HG02678 (cell line): Measurements from ENCODE around the gene BSPH1.
"Not testable (repeated sequence)": the region's sequence is repeated elsewhere in the genome, so short reads cannot be mapped to it uniquely, and the experiment has no call there.

ENCODE experiments used
- ATAC-seq: cut with Tn5 transposase; IDR thresholded peaks from one replicate; pipeline ENCODE4 v1.9.1; 2021; ENCODE audit warnings: mild to moderate bottlenecking, moderate library complexity; ENCODE audit not compliant: unreplicated experiment

BSPH1 gene, protein sequence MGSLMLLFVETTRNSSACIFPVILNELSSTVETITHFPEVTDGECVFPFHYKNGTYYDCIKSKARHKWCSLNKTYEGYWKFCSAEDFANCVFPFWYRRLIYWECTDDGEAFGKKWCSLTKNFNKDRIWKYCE

DNA sequence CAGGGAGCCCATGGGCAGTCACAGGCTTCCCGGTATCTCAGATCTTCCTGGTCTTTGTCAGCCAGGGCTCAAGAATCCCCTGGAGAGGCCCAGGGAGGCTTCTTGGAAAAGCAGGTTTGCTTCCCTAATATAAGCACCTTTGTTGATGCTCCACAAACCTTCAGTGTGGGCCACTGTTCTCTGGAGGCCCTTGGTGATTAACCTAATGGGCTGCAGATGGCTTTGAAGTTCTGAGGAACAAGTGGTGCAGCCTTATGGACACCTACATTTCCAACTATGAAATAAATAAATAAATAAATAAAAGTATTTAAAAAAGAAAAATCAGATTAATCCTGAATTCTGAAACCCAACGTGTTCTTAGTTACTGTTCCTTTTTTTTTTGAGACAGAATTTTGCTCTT lies at the start of gene BSPH1:
TSS of gene BSPH1 (minus strand) at position 101 of the 400 bp plus-strand sequence. CDS start at position 12, 89 bp downstream.
- no peak for ATAC-seq

DNA sequence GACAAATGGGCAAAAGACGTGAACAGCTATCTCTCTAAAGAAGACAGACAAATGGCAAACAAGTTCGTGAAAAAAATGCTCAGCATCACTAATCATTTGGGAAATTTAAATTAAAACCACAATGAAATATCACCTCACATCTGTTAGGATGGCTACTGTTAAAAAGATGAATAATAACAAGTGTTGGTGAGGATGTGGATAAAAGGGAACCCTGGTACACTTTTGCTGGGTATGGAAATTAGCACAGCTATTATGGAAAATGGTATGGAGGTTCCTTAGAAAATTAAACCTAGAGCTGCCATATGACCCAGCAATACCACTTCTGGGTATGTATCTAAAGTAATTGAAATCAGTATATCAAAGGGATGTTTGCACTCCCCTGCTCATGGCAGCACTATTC lies 44.8 kb upstream of the BSPH1 start:
- ATAC-seq, result no peak

- no peak for ATAC-seq
Observed at GRCh38 chr19:48033604-48034003, 41.6 kb upstream of the BSPH1 start.

DNA sequence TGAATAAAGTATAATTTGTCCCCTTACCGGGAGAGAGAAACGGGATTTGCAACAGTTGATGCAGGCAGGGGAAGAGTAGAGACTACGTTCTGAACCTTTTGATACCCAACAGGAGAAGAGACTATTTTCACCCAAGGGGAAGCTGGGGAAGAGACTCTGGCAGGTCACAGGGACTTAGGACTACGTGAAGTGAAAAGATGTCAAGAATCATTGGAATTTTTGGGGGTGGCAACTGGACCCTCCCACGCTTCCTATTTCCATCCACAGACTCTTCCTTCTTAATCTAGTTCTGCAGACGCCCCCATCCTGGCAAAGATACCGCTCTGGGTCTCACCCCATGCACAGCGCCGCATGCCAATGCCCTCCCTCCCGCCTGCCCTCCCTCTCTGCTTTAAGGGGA lies 38.1 kb upstream of the BSPH1 start:
- ATAC-seq, result no peak

DNA sequence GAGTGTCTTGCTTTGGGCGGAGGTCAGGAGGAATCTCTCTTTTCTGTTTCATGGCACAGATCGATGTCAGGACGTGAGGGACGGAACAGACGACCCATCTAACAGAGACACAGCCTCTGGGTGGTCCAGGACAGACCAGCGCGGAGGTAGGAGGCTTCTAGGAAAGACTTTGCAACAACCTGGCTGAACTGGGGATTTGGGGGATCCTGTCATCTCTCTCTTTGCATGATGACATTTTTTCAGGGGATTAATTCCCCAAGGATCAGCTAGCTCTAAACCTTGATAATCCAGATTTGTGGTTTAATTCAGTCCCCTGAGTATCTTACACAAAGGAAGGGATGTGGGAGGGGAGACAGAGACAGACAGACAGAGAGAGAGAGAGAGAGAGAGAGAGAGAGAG lies 37.5 kb upstream of the BSPH1 start:
- no peak for ATAC-seq

DNA sequence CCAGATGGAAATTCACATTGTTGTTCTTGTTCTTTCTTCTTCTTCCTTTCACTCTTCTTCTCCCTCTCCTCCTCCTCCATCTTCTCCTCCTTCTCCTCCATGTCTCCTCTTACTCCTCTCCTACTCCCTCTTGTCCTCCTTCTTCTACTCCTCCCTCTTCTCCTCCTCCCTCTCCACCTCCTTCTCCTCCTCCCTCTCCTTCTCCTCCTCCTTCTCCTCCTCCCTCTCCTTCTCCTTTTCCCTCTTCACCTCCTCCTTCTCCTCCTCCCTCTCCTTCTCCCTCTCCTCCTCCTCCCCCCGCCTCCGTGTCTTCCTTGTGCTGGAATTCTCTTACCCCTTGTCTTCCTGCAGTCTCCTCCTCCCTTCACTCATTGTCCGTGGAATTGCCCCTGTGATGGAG lies 33.5 kb upstream of the BSPH1 start:
- no peak for ATAC-seq

DNA sequence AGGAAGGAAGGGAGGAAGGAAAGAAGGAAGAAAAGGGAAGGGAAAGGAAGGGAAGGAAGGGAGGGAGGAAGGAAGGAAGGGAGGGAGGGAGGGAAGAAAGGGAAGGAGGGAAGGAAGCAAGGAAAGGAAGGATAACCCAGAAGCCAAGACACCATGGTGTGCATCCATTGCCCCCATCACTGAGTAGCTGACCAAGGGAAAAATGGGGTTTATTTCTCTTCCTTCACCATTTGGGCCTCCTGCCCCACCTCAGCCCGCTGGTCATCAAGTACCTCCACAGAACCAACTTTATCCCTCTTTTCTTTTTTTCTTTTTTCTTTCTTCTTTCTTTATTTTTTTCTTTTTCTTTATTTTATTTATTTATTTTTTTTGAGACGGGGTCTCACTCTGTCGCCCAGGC lies 31.5 kb upstream of the BSPH1 start:
- ATAC-seq, result no peak

- no peak for ATAC-seq
Observed at GRCh38 chr19:48023011-48023410, 31.0 kb upstream of the BSPH1 start.

GRCh38 chr19:48020686-48021085 lies 28.7 kb upstream of the BSPH1 start:
- no peak for ATAC-seq

- ATAC-seq, result no peak
Observed at GRCh38 chr19:48010932-48011758, 19.2 kb upstream of the BSPH1 start.

- ATAC-seq, result no peak
Observed at GRCh38 chr19:48006762-48007161, 14.8 kb upstream of the BSPH1 start.

DNA sequence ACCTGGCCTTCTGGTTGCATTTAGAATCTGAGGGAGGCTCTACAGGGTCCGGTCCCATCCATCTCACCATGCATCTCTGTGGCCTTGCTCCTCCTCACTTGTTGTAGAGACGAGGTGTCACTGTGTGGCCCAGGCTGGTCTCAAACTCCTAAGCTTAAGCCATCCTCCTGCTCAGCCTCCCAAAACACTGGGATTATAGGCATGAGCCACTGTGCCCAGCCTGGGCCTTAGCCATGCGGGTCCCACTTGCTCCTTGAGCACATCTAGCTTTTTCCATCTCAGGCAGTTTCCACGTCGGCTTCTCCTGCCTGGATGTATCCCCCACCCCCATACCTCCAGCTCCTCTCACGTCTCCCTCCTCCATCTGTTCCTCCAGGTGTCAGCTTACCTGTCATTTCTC lies 12.3 kb upstream of the BSPH1 start:
- ATAC-seq, result no peak

- no peak for ATAC-seq
Observed at GRCh38 chr19:48000846-48001245, 8.9 kb upstream of the BSPH1 start.

GRCh38 chr19:47998800-47999199 lies 6.8 kb upstream of the BSPH1 start:
- ATAC-seq, result no peak

DNA sequence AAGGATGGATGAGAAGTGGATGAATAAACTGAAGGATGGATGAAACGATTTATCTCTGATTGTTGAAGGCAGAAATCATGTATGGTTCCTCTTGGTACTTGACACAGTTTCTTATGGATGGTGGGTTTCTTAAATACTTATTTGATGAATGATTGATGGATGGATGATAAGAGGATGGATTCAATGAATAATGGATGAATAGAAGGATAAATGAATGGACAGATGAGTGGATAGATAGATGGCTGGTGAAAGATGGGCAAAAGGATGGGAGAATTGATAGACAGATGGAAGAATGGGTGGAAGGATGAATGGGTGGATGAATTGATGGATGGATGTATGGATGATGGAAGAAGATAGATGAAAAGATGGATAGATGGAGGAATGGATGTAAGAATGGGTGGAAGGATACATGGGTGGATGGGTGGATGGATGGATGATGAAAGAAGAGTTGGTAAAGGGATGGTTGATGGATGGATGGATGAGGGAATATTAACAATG lies 4.3 kb upstream of the BSPH1 start:
- no peak for ATAC-seq

DNA sequence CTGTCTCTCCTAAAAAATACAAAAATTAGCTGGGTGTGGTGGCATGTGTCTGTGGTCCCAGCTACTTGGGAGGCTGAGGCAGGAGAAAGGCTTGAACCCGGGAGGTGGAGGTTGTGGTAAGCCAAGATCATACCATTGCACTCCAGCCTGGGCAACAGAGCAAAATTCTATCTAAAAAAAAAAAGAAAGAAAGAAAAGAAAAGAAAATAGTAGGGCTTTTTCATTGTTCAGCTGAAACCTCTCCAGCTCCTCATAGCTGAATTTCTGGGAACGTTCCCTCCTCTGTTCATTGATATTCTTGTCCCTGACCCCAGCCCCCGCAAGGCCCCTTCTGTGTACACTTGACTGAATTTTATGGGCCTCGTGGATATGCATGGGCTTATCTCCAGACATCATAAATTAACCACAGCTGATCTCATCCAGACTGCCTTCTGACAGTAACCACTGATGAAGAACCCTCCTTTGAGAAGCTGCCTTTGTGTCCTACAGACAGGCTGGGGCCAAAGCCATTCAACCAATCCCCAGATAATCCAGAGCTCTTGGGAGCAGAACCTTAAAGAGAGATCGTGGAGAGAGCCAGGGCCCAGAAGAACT lies 2.3 kb upstream of the BSPH1 start, which contains the start of gene ELSPBP1:
TSS of gene ELSPBP1 (plus strand) at position 424 of the 594 bp plus-strand sequence. CDS start 14,036 bp downstream, outside the sequence.
- no peak for ATAC-seq

- ATAC-seq, result no peak
Observed at GRCh38 chr19:47991191-47991808, 670 bp downstream of the BSPH1 start.

- no peak for ATAC-seq
Observed at GRCh38 chr19:47973529-47973928, 18.4 kb downstream of the BSPH1 start.

- not testable (repeated sequence) for ATAC-seq
Observed at GRCh38 chr19:47955936-47956335, 36.0 kb downstream of the BSPH1 start.

GRCh38 chr19:47952132-47952531 lies 39.8 kb downstream of the BSPH1 start:
- ATAC-seq, result not testable (repeated sequence)

DNA sequence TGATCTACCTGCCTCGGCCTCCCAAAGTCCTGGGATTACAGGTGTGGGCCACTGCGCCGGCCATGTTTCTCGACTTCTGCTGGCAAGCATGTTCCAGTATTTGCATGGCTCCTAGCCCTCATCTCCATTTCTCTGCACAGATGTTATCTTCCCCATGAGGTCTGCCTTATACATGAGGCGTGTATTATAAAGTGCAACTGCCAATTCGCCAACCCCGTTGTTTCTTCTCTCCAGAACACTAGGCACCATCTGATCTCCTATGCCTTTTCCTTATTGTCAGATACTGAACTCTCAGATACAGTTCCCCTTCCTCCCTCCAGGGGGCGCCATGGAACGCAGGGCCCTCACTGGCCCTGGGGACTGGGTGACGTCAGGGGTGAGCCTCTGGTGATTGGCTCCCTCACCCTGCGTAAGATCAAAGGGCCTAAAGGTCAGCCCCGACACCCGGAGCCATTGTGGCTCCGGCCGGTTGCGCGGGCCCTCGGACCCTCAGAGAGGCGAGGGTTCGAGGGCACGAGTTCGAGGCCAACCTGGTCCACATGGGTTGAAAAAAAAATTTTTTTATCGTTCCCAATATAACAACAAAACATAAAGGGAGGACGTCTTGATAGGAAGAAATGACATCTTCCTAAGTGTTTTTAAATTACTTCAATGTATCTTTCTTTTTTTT lies 42.0 kb downstream of the BSPH1 start:
- ATAC-seq, result not testable (repeated sequence)
